Caco-2 (cell line): ENCODE measurements around the gene B4GALNT4. TPM values are rescaled to one million over a fixed set of nuclear protein-coding genes. Genes with fewer than 3 reads are reported as not detected.

ENCODE experiments used
- BruUV-seq: library from RNA; stranded (reverse); fragments of 400-500 nt; replicated peaks from 2 replicates; lab custom pipeline; 2021; lab: Mats Ljungman, UMichigan
- CTCF ChIA-PET: fragments of 300-600 bp; sonication (Branson Sonifier 250); formaldehyde crosslinking; loops from one replicate; lab custom pipeline; 2022; ENCODE audit warnings: antibody characterized with exemption; lab: Charles Lee
- POLR2A ChIA-PET: fragments of 300-600 bp; sonication (Branson Sonifier 250); formaldehyde crosslinking; loops from one replicate; lab custom pipeline; 2022; ENCODE audit warnings: antibody characterized with exemption; lab: Charles Lee
- DNase-seq, 2 experiments: peaks; one replicate each; pipeline versions ENCODE4 v3.0.0 to v3.0.0-alpha.2; 2020 to 2022
- H3K27me3 ChIP-seq: replicated peaks from 2 replicates; pipeline ENCODE4 v1.6.0; 2011; ENCODE audit warnings: low read length; ENCODE audit not compliant: control insufficient read depth, insufficient read depth
- H3K36me3 ChIP-seq: 2 replicates; pipeline ENCODE4 v1.5.1; 2011; ENCODE audit warnings: low read length; ENCODE audit not compliant: control insufficient read depth, insufficient read depth
- H3K4me1 ChIP-seq: fragments of 250-450 bp; sonication (Bioruptor Pico); 2 replicates; pipeline ENCODE4 v1.5.1; 2020; ENCODE audit warnings: mild to moderate bottlenecking
- H3K4me3 ChIP-seq: 2 replicates; pipeline ENCODE4 v1.5.1; 2011; ENCODE audit warnings: low read depth, mild to moderate bottlenecking, control low read depth, low read length
- H3K9me3 ChIP-seq: fragments of 250-450 bp; sonication (Bioruptor Pico); 2 replicates; pipeline ENCODE4 v1.5.1; 2020; ENCODE audit warnings: mild to moderate bottlenecking, moderate library complexity
- H3K27ac Mint-ChIP-seq: one replicate; pipeline ENCODE4 v1.8.0; 2022; ENCODE audit warnings: mixed read lengths; ENCODE audit not compliant: unreplicated experiment
- H3K27me3 Mint-ChIP-seq: one replicate; pipeline ENCODE4 v1.8.0; 2022; ENCODE audit warnings: mixed read lengths; ENCODE audit not compliant: insufficient read depth, unreplicated experiment
- H3K36me3 Mint-ChIP-seq: one replicate; pipeline ENCODE4 v1.8.0; 2022; ENCODE audit warnings: mild to moderate bottlenecking, mixed read lengths; ENCODE audit not compliant: insufficient read depth, unreplicated experiment
- H3K4me1 Mint-ChIP-seq: one replicate; pipeline ENCODE4 v1.8.0; 2022; ENCODE audit warnings: low read depth, mixed read lengths; ENCODE audit not compliant: unreplicated experiment
- H3K4me3 Mint-ChIP-seq: one replicate; pipeline ENCODE4 v1.8.0; 2022; ENCODE audit warnings: mild to moderate bottlenecking, moderate library complexity, mixed read lengths; ENCODE audit not compliant: unreplicated experiment
- H3K9me3 Mint-ChIP-seq: one replicate; pipeline ENCODE4 v1.8.0; 2022; ENCODE audit warnings: mixed read lengths; ENCODE audit not compliant: unreplicated experiment
- CTCF ChIP-seq, 2 experiments: fragments of 200-600 bp in 1 of 2; IDR thresholded peaks; 1 replicate in 1 of 2; 2 replicates in 1 of 2; pipeline versions ENCODE4 v1.5.1 to v1.8.0; 2011 to 2022; ENCODE audit warnings: antibody characterized with exemption in 1 of 2, control low read depth in 1 of 2, inconsistent platforms in 1 of 2, low read depth in 1 of 2, low read length in 1 of 2, mild to moderate bottlenecking in 1 of 2, moderate library complexity in 1 of 2; ENCODE audit not compliant: insufficient read depth in 1 of 2, severe bottlenecking in 1 of 2, unreplicated experiment in 1 of 2
- intact Hi-C: fragments of 100-400 bp; cut with micrococcal nuclease; formaldehyde crosslinking; loops from one replicate; pipeline ENCODE4 v1.10.0; 2022; ENCODE audit not compliant: unreplicated experiment
- total RNA-seq: library from RNA; stranded (reverse); gene quantifications from 2 replicates; pipeline ENCODE4 v1.2.3, GENCODE V29; 2022

The B4GALNT4 gene
- total RNA-seq, 1 experiment from 2014 or later = 35.6 TPM

GRCh38 chr11:357582-357981 is 11.7 kb upstream of the B4GALNT4 start:
- ChIA-PET CTCF (no interaction called here), POLR2A (no interaction called here)
- H3K27me3 ChIP-seq = no peaks in the 10 kb centered on the region
- TF ChIP-seq CTCF (IDR thresholded peaks at IDR 0.05; ENCODE audit: insufficient read depth in 1 of 2, low read depth in 1 of 2, low read length in 1 of 2, severe bottlenecking in 1 of 2, unreplicated experiment in 1 of 2) = no peak
- DNase-seq = no peak
- H3K27me3 Mint-ChIP-seq = no peaks in the 10 kb centered on the region
- H3K4me3 Mint-ChIP-seq = no peak overlapping the region
- H3K27ac Mint-ChIP-seq = no peak overlapping the region
- intact Hi-C loops = loop anchor here (5.0 kb wide), 1 partner anchor 50 kb away; the partner anchor contains the start of gene IFITM2
- BruUV-seq = no TSS peak
- H3K4me1 Mint-ChIP-seq = peaks cover 14% of the 10 kb centered on the region
- no peaks in the 10 kb centered on the region for H3K36me3 Mint-ChIP-seq
- H3K9me3 ChIP-seq = no peaks in the 10 kb centered on the region; the same call in 1 of the 2 replicates
- H3K36me3 ChIP-seq = no peaks in the 10 kb centered on the region
- no peaks in the 10 kb centered on the region for H3K9me3 Mint-ChIP-seq
- peaks cover 24% of the 10 kb centered on the region for H3K4me1 ChIP-seq
- no peak overlapping the region for H3K4me3 ChIP-seq

GRCh38 chr11:358129-358800 is 11.0 kb upstream of the B4GALNT4 start:
- TF ChIP-seq CTCF (IDR thresholded peaks at IDR 0.05; ENCODE audit: insufficient read depth in 1 of 2, low read depth in 1 of 2, low read length in 1 of 2, severe bottlenecking in 1 of 2, unreplicated experiment in 1 of 2) = no peak
- Mint-ChIP-seq H3K4me3 (no peak overlapping the region), H3K27ac (no peak overlapping the region), H3K36me3 (no peaks in the 10 kb centered on the region), H3K27me3 (no peaks in the 10 kb centered on the region), H3K4me1 (peaks cover 8% of the 10 kb centered on the region), H3K9me3 (no peaks in the 10 kb centered on the region)
- DNase-seq = no peak
- H3K4me3 ChIP-seq = no peak overlapping the region
- no peaks in the 10 kb centered on the region for H3K36me3 ChIP-seq
- intact Hi-C loops = loop anchor here (5.0 kb wide), 1 partner anchor 51 kb away; the partner anchor contains the start of gene IFITM2
- H3K4me1 ChIP-seq = peaks cover 18% of the 10 kb centered on the region
- POLR2A ChIA-PET = no interaction called here
- H3K9me3 ChIP-seq = no peaks in the 10 kb centered on the region; the same call in 1 of the 2 replicates
- CTCF ChIA-PET = no interaction called here
- BruUV-seq = no TSS peak
- no peaks in the 10 kb centered on the region for H3K27me3 ChIP-seq

- no peak overlapping the region for H3K4me3 ChIP-seq
- H3K9me3 ChIP-seq = no peaks in the 10 kb centered on the region
- no peaks in the 10 kb centered on the region for H3K4me1 Mint-ChIP-seq
- DNase-seq = no peak
- no peak overlapping the region for H3K27ac Mint-ChIP-seq
- POLR2A ChIA-PET = no interaction called here
- H3K36me3 ChIP-seq = no peaks in the 10 kb centered on the region
- H3K4me1 ChIP-seq = peaks cover 8% of the 10 kb centered on the region
- no peaks in the 10 kb centered on the region for H3K27me3 Mint-ChIP-seq
- no peak for TF ChIP-seq CTCF (IDR thresholded peaks at IDR 0.05; ENCODE audit: insufficient read depth in 1 of 2, low read depth in 1 of 2, low read length in 1 of 2, severe bottlenecking in 1 of 2, unreplicated experiment in 1 of 2)
- no peaks in the 10 kb centered on the region for H3K27me3 ChIP-seq
- no TSS peak for BruUV-seq
- intact Hi-C loops = loop anchor here (5.0 kb wide), 1 partner anchor 52 kb away; the partner anchor contains the start of gene IFITM2
- CTCF ChIA-PET = interaction anchor here (0.7 kb wide), 1 partner anchor 58 kb away, joined by 3 read pairs; no protein-coding TSS in a partner anchor
- no peaks in the 10 kb centered on the region for H3K9me3 Mint-ChIP-seq
- H3K4me3 Mint-ChIP-seq = no peak overlapping the region
- no peaks in the 10 kb centered on the region for H3K36me3 Mint-ChIP-seq
Measured at GRCh38 chr11:359181-359714, 10.1 kb upstream of the B4GALNT4 start.
